Upper lobe of left lung (tissue), 4 donors: ENCODE results near the gene USP22.

Source experiments
- POLR2A ChIP-seq, 4 donors: fragments of 450-650 bp; IDR thresholded peaks; one replicate each; pipeline ENCODE4 v1.5.1; 2016 to 2017; ENCODE audit warnings: antibody characterized with exemption in 4 of 4, mild to moderate bottlenecking in 2 of 4
- POLR2AphosphoS5 ChIP-seq, 2 donors: sonication (generic); formaldehyde crosslinking; IDR thresholded peaks; one replicate each; pipeline ENCODE4 v1.5.1; 2017; ENCODE audit warnings: antibody characterized with exemption in 2 of 2

- no peak for TF ChIP-seq POLR2A (IDR thresholded peaks at IDR 0.05)
- TF ChIP-seq POLR2AphosphoS5 (IDR thresholded peaks at IDR 0.05), result no peak
These were observed 77.3 kb downstream of the USP22 start for GRCh38 chr17:20965492-20965891.
